HG02943 (cell line): Measurements from ENCODE around the gene PHACTR1.

Source experiments
- ATAC-seq: cut with Tn5 transposase; IDR thresholded peaks from one replicate; pipeline ENCODE4 v1.9.1; 2021; ENCODE audit warnings: mild to moderate bottlenecking, low read depth, moderate library complexity; ENCODE audit not compliant: unreplicated experiment

PHACTR1 gene

GRCh38 chr6:12892151-12892550, 175.6 kb downstream of the PHACTR1 start:
- no peak for ATAC-seq

DNA sequence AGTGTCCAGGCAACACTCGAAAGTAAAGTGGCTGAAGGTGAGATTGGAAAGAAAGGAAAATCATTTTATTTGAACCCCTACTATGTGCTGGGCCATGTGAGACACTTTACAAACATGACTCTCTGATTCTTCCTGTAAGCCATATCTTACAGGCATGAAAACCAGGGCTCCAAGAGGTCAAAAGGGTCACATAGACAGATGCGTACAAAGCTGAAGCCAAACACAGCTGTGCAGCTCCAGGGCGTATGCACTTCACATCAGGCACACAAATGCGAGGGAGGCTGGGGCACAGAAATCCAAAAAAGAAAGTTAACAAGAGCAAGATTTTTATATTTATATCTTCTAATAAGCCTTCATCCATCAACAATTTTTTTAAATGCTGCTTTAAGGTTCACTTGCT, 176.5 kb downstream of the PHACTR1 start:
- ATAC-seq: no peak

GRCh38 chr6:12895721-12896120, 179.2 kb downstream of the PHACTR1 start:
- no peak for ATAC-seq

DNA sequence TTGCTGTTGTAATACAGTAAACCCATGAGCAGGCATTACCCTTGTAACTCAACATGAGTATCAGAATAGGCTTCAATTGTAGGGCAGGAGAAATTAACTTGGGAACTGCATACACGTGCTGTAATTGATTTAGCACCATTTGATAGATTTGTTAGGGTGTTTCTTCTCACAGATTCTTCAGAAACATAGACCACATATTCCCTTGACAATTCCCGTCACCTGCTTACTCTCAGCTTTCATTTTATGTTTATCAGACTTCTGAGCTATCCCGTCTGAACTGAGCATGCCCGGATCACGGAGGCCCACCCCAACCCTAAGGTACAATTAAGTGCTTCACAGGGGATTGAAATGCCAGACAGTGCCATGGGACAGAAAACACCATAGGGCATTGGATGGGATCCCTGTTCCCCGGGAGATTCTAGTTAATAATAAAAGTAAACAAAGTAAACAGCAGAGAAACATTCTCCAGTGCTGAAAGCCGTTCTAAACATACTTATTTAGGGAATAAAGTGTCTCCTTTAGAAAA, 179.7 kb downstream of the PHACTR1 start:
- no peak for ATAC-seq

DNA sequence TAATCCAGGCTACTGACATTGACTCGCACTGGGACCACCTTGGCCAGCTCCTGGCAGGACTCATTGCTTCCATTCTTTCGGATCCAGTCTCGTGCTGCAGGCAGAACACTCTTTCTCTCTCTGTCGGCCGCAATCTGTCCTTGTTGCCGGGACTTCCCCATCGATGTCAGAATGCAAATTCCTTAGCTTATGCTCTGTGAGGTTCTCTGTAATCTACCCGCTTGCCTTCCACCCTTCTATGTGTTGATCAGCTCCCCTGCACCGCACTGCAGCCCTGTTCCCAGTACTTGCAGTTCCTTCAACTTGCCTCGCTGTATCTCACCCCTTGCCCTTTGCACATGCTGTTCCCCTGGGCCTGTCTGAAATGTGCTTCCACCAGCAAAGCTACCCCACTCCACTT, 182.0 kb downstream of the PHACTR1 start:
- ATAC-seq: no peak

GRCh38 chr6:12899046-12899833, 182.7 kb downstream of the PHACTR1 start:
- no peak for ATAC-seq

DNA sequence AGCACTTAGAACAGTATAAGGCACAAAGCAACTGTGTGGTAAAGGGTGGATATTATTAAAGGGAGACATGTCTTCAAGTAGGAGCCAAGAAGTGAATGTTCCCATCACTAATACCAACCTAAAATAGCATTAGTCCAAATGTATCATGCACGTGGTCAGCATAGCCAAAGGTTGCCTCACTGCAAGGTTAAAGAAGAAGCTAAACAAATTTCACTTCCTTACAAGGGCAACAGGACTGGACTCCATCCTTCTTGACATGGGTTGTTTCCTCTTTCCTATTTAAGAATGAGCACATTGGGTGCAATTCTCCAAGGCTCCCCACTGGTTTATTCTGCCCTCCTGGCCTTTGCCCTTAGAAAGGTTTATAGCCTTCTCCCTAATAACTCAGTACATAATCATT, 186.7 kb downstream of the PHACTR1 start:
- no peak for ATAC-seq

- no peak for ATAC-seq
Measured at GRCh38 chr6:12909833-12910232, 193.3 kb downstream of the PHACTR1 start.

GRCh38 chr6:12911427-12911826, 194.9 kb downstream of the PHACTR1 start:
- no peak for ATAC-seq

GRCh38 chr6:12913201-12913600, 196.6 kb downstream of the PHACTR1 start:
- no peak for ATAC-seq

DNA sequence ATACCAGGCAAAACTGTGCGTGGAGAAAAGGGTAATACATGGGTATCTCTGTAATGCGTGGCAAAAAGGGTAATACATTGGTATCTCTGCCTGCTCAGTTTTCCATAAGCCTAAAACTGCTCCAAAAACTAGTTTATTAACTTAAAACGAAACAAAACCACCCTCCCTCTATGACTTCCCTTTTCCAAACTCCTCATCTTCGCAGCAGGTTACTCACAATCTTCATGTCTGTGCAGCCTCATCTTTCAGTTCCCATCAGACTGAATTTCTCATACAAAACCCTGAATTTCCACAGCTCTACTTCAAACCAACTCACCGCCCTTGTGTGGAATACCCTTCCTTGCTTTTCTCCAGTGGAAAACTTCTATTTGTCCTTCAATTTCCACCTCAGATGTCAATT, 199.4 kb downstream of the PHACTR1 start:
- ATAC-seq: no peak

DNA sequence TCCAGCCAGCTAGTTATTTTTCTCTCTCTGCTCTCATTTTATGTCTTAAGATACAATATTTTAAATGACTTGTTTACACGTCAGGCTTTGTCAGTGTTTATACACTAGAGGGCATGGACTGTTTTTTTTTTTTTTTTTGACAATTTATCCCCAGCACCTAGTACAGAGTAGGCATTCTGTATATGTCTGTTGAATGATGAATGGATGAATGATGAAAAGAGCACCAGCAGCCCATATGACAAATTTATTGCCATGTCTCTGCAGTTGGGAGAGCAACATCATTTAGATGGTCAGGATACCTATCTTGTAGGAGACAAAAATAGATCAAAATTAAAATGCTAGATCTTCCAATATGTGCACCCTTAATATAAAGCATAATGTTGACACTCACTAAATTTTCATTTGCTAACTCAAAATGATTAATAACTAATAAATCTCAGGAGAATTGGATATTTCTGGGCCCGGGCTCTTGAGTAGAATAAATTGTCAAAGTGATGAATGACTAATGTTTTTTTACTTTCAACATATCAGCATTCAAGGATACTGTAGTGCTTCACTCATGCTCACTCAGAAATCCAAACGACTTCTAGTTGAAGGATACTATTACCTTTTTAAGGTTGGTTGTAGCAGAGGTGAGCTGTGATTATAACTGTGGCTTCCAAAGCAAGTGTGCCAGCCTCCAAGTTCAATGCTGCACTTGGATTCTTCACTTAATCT, 200.0 kb downstream of the PHACTR1 start:
- ATAC-seq: no peak

DNA sequence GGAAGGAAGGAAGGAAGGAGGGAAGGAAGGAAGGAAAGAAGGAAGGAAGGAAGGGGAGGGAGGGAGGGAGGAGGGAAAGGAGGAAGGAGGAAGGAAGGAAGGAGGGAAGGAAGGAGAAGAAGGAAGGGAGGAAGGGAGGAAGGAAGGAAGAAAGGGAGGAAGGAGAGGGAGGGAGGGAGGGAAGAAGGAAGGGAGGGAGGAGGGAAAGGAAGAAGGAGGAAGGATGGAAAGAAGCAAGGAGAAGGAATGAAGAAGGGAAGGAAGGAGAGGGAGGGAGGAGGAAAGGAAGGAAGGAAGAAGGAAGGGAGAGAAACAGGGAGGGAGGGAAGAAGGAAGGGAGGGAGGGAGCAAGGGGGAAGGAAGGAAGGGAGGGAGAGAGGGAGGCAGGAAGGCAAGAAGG, 204.9 kb downstream of the PHACTR1 start:
- ATAC-seq: no peak

DNA sequence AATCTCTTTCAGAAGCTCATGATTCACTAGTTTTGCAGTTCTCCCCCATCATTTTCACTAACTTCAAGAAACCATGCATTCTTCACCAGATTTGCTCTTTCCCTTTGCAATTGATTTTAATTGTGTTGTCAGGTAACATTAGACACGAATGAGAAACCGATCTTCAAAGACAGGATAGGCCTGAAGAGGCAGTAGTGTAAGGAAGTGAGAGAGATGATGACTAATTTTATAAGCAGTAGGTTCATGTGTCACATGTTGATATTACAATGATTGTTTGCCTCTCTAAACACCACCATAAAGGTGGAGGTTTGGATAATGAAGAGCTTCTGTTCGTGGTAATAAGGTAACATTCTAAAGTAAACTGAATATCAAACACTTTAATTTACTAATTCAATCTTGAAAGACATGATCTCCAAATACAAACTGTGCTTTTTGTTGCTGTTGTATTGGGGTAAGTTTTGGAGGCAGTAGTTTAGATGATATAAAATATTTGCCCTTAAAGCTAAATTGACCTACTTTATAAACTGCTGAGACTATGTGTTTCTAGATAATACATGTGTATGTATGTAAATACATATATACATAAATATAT, 207.2 kb downstream of the PHACTR1 start:
- ATAC-seq: no peak

DNA sequence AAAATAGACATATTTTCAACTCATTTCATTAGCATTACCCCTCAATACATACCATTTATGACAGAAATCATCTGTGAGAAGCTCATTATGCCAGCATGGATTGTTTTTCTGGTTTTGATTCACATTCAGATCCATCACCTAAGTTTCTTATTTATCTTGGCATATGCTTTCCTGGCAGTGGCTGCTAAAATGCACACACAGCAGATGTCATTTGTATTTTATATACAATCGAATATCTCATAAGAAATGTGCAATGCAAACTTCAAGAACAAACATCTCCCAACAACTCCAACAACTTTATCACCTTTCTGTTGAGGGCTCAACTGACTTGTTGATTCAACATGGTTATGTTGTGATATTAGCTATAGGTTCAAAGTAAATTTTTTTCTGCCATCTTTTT, 208.3 kb downstream of the PHACTR1 start:
- ATAC-seq: no peak

GRCh38 chr6:12927746-12928145, 211.2 kb downstream of the PHACTR1 start:
- ATAC-seq: no peak

GRCh38 chr6:12929678-12930077, 213.1 kb downstream of the PHACTR1 start:
- no peak for ATAC-seq

GRCh38 chr6:12931639-12932038, 215.1 kb downstream of the PHACTR1 start:
- no peak for ATAC-seq

- no peak for ATAC-seq
Measured at GRCh38 chr6:12935637-12936036, 219.1 kb downstream of the PHACTR1 start.

GRCh38 chr6:12937971-12938370, 221.4 kb downstream of the PHACTR1 start:
- ATAC-seq: no peak

GRCh38 chr6:12939314-12939713, 222.7 kb downstream of the PHACTR1 start:
- no peak for ATAC-seq
